ENCODE data around the gene SLC19A2.
A peak's percentile ranks its signal among the peaks of the same experiment; 100 is the strongest.

SLC19A2 gene

DNA sequence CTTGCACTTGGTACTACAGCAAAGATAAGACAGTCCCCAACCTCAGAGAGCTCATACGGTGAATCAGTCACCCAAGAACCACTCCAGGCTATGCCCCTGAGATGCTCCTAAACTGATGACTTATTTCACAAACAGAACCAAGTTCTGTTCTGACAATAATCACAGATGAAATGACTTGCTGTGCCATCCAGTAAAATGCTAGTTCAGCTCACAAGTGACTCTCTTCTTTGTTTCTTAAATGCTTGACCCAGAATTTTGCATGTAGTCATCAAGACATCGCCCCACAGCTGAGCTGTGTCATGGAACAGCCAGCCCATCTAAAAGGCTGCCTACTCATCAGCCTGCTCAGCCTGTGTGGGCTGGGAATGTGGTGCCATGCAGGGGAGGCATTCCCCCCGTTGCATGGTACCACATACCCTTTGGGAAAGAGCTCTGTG lies 6.1 kb upstream of the SLC19A2 start:
- H3K4me3 ChIP-seq (ENCODE audit: low read length, poor library complexity, severe bottlenecking) = no peak overlapping the region
- no peaks in the 10 kb centered on the region for H3F3A ChIP-seq (ENCODE audit: low read depth)

GRCh38 chr1:169488157-169488556 lies 2.4 kb upstream of the SLC19A2 start:
- H3K9me3 ChIP-seq (ENCODE audit: insufficient read depth, low read depth, low read length) = no peaks in the 10 kb centered on the region
- H3K4me2 ChIP-seq (ENCODE audit: low read depth, low read length, poor library complexity, severe bottlenecking) = no peak overlapping the region
- H3F3A ChIP-seq (ENCODE audit: low read depth) = no peaks in the 10 kb centered on the region
- H2AFZ ChIP-seq (ENCODE audit: low read length) = no peak overlapping the region
- peaks cover 25% of the 10 kb centered on the region for H3K79me2 ChIP-seq (ENCODE audit: insufficient read depth, low read length)
- no peaks in the 10 kb centered on the region for H4K20me1 ChIP-seq (ENCODE audit: insufficient read depth, low read length, poor library complexity, severe bottlenecking)
- H3K9me2 ChIP-seq (replicated peaks; ENCODE audit: low read depth, low read length) = no peaks in the 10 kb centered on the region
- H3K4me1 ChIP-seq (ENCODE audit: insufficient read depth, low read length, poor library complexity, severe bottlenecking) = peaks cover 41% of the 10 kb centered on the region
- TF ChIP-seq, protein P1, sequence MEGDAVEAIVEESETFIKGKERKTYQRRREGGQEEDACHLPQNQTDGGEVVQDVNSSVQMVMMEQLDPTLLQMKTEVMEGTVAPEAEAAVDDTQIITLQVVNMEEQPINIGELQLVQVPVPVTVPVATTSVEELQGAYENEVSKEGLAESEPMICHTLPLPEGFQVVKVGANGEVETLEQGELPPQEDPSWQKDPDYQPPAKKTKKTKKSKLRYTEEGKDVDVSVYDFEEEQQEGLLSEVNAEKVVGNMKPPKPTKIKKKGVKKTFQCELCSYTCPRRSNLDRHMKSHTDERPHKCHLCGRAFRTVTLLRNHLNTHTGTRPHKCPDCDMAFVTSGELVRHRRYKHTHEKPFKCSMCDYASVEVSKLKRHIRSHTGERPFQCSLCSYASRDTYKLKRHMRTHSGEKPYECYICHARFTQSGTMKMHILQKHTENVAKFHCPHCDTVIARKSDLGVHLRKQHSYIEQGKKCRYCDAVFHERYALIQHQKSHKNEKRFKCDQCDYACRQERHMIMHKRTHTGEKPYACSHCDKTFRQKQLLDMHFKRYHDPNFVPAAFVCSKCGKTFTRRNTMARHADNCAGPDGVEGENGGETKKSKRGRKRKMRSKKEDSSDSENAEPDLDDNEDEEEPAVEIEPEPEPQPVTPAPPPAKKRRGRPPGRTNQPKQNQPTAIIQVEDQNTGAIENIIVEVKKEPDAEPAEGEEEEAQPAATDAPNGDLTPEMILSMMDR (conservative IDR thresholded peaks at IDR 0.05; ENCODE audit: low read length) = no peak
- no peak for TF ChIP-seq EZH2phosphoT487 (IDR thresholded peaks at IDR 0.05; ENCODE audit: borderline replicate concordance)
- no peaks in the 10 kb centered on the region for H3K36me3 ChIP-seq (ENCODE audit: insufficient read depth, low read length)
- H3K9ac ChIP-seq (ENCODE audit: low read depth, low read length, poor library complexity, severe bottlenecking) = no peak overlapping the region
- no peaks in the 10 kb centered on the region for H3K27me3 ChIP-seq (ENCODE audit: insufficient read depth, low read length, poor library complexity, severe bottlenecking)
- H3K4me3 ChIP-seq (ENCODE audit: low read length, poor library complexity, severe bottlenecking) = no peak overlapping the region

More for the DNA sequence above, 6.1 kb upstream of the SLC19A2 start:
- no peaks in the 10 kb centered on the region for H3K9me3 ChIP-seq (ENCODE audit: insufficient read depth, low read depth, low read length)
- H3K79me2 ChIP-seq (ENCODE audit: insufficient read depth, low read length) = no peaks in the 10 kb centered on the region; the same call in 1 of the 2 replicates
- H3K27me3 ChIP-seq (ENCODE audit: insufficient read depth, low read length, poor library complexity, severe bottlenecking) = no peaks in the 10 kb centered on the region
- no peak overlapping the region for H3K4me2 ChIP-seq (ENCODE audit: low read depth, low read length, poor library complexity, severe bottlenecking)
- H3K9me2 ChIP-seq (replicated peaks; ENCODE audit: low read depth, low read length) = no peaks in the 10 kb centered on the region
- TF ChIP-seq, protein P1 (conservative IDR thresholded peaks at IDR 0.05; ENCODE audit: low read length) = no peak
- TF ChIP-seq EZH2phosphoT487 (IDR thresholded peaks at IDR 0.05; ENCODE audit: borderline replicate concordance) = no peak
- H2AFZ ChIP-seq (ENCODE audit: low read length) = no peak overlapping the region
- H3K9ac ChIP-seq (ENCODE audit: low read depth, low read length, poor library complexity, severe bottlenecking) = no peak overlapping the region
- H4K20me1 ChIP-seq (ENCODE audit: insufficient read depth, low read length, poor library complexity, severe bottlenecking) = no peaks in the 10 kb centered on the region
- H3K4me1 ChIP-seq (ENCODE audit: insufficient read depth, low read length, poor library complexity, severe bottlenecking) = peaks cover 35% of the 10 kb centered on the region
- no peaks in the 10 kb centered on the region for H3K36me3 ChIP-seq (ENCODE audit: insufficient read depth, low read length)

DNA sequence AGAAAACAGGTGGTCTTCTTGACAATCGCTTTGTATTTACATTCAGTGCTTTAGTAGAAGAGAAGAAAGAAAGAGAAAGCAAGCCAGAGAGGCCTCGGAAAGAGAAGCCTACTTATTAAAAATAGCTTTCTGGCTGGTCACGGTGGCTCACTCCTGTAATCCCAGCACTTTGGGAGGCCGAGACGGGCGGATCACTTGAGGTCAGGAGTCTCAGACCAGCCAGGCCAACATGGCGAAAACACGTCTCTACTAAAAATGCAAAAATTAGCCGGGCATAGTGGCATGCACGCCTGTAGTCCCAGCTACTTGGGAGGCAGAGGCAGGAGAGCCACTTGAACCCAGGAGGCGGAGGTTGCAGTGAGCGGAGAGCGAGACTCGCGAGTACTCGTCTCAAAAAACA lies 1.8 kb upstream of the SLC19A2 start:
- Histone ChIP-seq H3K4me1 (ENCODE audit: insufficient read depth, low read length, poor library complexity, severe bottlenecking) (peaks cover 47% of the 10 kb centered on the region), H3F3A (ENCODE audit: low read depth) (no peaks in the 10 kb centered on the region), H3K9ac (ENCODE audit: low read depth, low read length, poor library complexity, severe bottlenecking) (no peak overlapping the region), H4K20me1 (ENCODE audit: insufficient read depth, low read length, poor library complexity, severe bottlenecking) (no peaks in the 10 kb centered on the region), H3K27me3 (ENCODE audit: insufficient read depth, low read length, poor library complexity, severe bottlenecking) (no peaks in the 10 kb centered on the region), H3K4me2 (ENCODE audit: low read depth, low read length, poor library complexity, severe bottlenecking) (peak overlapping the region; percentile 79), H3K36me3 (ENCODE audit: insufficient read depth, low read length) (no peaks in the 10 kb centered on the region), H3K9me2 (replicated peaks; ENCODE audit: low read depth, low read length) (no peaks in the 10 kb centered on the region), H3K4me3 (ENCODE audit: low read length, poor library complexity, severe bottlenecking) (no peak overlapping the region), H3K79me2 (ENCODE audit: insufficient read depth, low read length) (peaks cover 31% of the 10 kb centered on the region), H3K9me3 (ENCODE audit: insufficient read depth, low read depth, low read length) (no peaks in the 10 kb centered on the region), H2AFZ (ENCODE audit: low read length) (no peak overlapping the region)
- TF ChIP-seq EZH2phosphoT487 (IDR thresholded peaks at IDR 0.05; ENCODE audit: borderline replicate concordance) = no peak
- TF ChIP-seq, protein P1 (conservative IDR thresholded peaks at IDR 0.05; ENCODE audit: low read length) = no peak

Data from Loucy (cell line).